Gastroesophageal sphincter (tissue), 3 donors: ENCODE measurements around the gene FRZB.

Experiments
- EP300 ChIP-seq: sonication (generic); formaldehyde crosslinking; IDR thresholded peaks from one replicate; pipeline ENCODE4 v1.6.1; 2017; ENCODE audit warnings: antibody characterized with exemption, mild to moderate bottlenecking
- TF ChIP-seq, protein P1 (sequence below), 4 experiments: fragments of 200-600 bp in 2 of 4; fragments of 450-650 bp in 2 of 4; sonication (generic) in 1 of 4; IDR thresholded peaks; one replicate each; pipeline ENCODE4 v1.5.1; 2017 to 2019; ENCODE audit warnings: antibody characterized with exemption in 4 of 4, mild to moderate bottlenecking in 2 of 4, moderate library complexity in 2 of 4

DNA sequence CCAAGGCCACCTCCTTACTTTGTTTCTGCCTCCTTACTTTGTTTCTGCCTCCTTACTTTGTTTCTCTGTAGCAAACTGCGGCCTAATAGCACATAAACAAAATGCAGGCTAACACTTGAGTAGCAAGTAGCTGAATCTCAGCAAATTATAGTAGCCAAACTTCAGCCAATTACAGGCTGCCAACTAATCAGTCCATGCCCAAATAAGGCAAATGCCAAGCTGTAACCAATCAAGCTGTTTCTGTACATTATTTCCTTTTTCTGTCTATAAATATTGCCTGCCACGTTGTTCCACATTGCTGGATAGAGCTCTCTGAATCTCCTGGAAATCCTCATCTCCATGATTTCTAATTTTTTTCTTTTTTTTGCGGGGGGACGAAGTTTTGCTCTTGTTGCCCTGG, 28.7 kb upstream of the FRZB start:
- TF ChIP-seq, protein P1, sequence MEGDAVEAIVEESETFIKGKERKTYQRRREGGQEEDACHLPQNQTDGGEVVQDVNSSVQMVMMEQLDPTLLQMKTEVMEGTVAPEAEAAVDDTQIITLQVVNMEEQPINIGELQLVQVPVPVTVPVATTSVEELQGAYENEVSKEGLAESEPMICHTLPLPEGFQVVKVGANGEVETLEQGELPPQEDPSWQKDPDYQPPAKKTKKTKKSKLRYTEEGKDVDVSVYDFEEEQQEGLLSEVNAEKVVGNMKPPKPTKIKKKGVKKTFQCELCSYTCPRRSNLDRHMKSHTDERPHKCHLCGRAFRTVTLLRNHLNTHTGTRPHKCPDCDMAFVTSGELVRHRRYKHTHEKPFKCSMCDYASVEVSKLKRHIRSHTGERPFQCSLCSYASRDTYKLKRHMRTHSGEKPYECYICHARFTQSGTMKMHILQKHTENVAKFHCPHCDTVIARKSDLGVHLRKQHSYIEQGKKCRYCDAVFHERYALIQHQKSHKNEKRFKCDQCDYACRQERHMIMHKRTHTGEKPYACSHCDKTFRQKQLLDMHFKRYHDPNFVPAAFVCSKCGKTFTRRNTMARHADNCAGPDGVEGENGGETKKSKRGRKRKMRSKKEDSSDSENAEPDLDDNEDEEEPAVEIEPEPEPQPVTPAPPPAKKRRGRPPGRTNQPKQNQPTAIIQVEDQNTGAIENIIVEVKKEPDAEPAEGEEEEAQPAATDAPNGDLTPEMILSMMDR (IDR thresholded peaks at IDR 0.05) = no peak
- TF ChIP-seq EP300 = no peak
